Measurements from ENCODE around the gene SMIM35.

- no peak for TF ChIP-seq EP300 (IDR thresholded peaks at IDR 0.05)
- TF ChIP-seq CTCF (IDR thresholded peaks at IDR 0.05), result no peak
- no peak for TF ChIP-seq POLR2AphosphoS5 (IDR thresholded peaks at IDR 0.05)
- TF ChIP-seq POLR2A (IDR thresholded peaks at IDR 0.05), result no peak
Measured at GRCh38 chr11:118050208-118050891, 36.4 kb downstream of the SMIM35 start.

Data from upper lobe of left lung (tissue), 4 donors.